PC-3 (cell line): ENCODE measurements around the gene ATPAF1. TPM values are rescaled to one million over a fixed set of nuclear protein-coding genes. Genes with fewer than 3 reads are reported as not detected.
A peak's percentile ranks its signal among the peaks of the same experiment; 100 is the strongest.

ENCODE experiments used
- ATAC-seq: fragments of 200-7000 bp; cut with Tn5 transposase; 2 replicates; pipeline ENCODE4 v1.9.1; 2020; ENCODE audit warnings: mild to moderate bottlenecking, moderate library complexity
- Bru-seq: library from RNA; stranded (reverse); fragments of 400-500 nt; gene quantifications from one replicate; lab custom pipeline; 2021; lab: Mats Ljungman, UMichigan
- BruChase-seq, 2 experiments: library from RNA; stranded (reverse); fragments of 400-500 nt; gene quantifications; one replicate each; lab custom pipeline; 2021; lab: Mats Ljungman, UMichigan
- BruUV-seq: library from RNA; stranded (reverse); fragments of 400-500 nt; replicated peaks from 2 replicates; lab custom pipeline; 2021; lab: Mats Ljungman, UMichigan
- CTCF ChIA-PET: fragments of 300-600 bp; sonication (Branson Sonifier 250); formaldehyde crosslinking; loops from one replicate; lab custom pipeline; 2022; ENCODE audit warnings: antibody characterized with exemption; lab: Charles Lee
- POLR2A ChIA-PET: fragments of 300-600 bp; sonication (Branson Sonifier 250); formaldehyde crosslinking; loops from one replicate; lab custom pipeline; 2022; ENCODE audit warnings: antibody characterized with exemption; ENCODE audit not compliant: unreplicated experiment; lab: Charles Lee
- DNase-seq: peaks from one replicate; pipeline ENCODE4 v3.0.0-alpha.2; 2015
- H2AFZ ChIP-seq: fragments of 300-600 bp; sonication (generic); 2 replicates; pipeline ENCODE4 v1.6.0; 2016; ENCODE audit warnings: antibody characterized with exemption, low read length
- H3F3A ChIP-seq: fragments of 300-600 bp; sonication (generic); one replicate; pipeline ENCODE4 v1.6.0; 2017; ENCODE audit warnings: antibody characterized with exemption, low read length, control low read depth, mild to moderate bottlenecking; ENCODE audit not compliant: unreplicated experiment
- H3K27ac ChIP-seq: fragments of 300-600 bp; sonication (generic); 2 replicates; pipeline ENCODE4 v1.5.1; 2016; ENCODE audit warnings: mild to moderate bottlenecking, low read length
- H3K27me3 ChIP-seq: fragments of 300-600 bp; sonication (generic); 2 replicates; pipeline ENCODE4 v1.6.1; 2016; ENCODE audit warnings: low read length, mixed read lengths
- H3K36me3 ChIP-seq: fragments of 300-600 bp; sonication (generic); 2 replicates; pipeline ENCODE4 v1.6.1; 2016; ENCODE audit warnings: low read depth, mixed run types, low read length, mixed read lengths
- H3K4me1 ChIP-seq: fragments of 300-600 bp; sonication (generic); 2 replicates; pipeline ENCODE4 v1.5.1; 2016; ENCODE audit warnings: low read length; ENCODE audit not compliant: insufficient read depth
- H3K4me2 ChIP-seq: fragments of 300-600 bp; sonication (generic); 2 replicates; pipeline ENCODE4 v1.6.0; 2016; ENCODE audit warnings: low read length
- H3K4me3 ChIP-seq: fragments of 300-600 bp; sonication (generic); 2 replicates; pipeline ENCODE4 v1.5.1; 2016; ENCODE audit warnings: mild to moderate bottlenecking, low read length, mixed read lengths
- H3K79me2 ChIP-seq: fragments of 300-600 bp; sonication (generic); 2 replicates; pipeline ENCODE4 v1.6.1; 2017; ENCODE audit warnings: low read length, mixed read lengths
- H3K9ac ChIP-seq: fragments of 300-600 bp; sonication (generic); 2 replicates; pipeline ENCODE4 v1.6.0; 2016; ENCODE audit warnings: mild to moderate bottlenecking, low read length
- H3K9me2 ChIP-seq: fragments of 300-600 bp; sonication (generic); replicated peaks from 2 replicates; pipeline ENCODE4 v1.6.1; 2016; ENCODE audit warnings: mixed run types, low read length, mixed read lengths
- H3K9me3 ChIP-seq: fragments of 300-600 bp; sonication (generic); 2 replicates; pipeline ENCODE4 v1.6.1; 2016; ENCODE audit warnings: low read length, mixed read lengths
- H4K20me1 ChIP-seq: fragments of 300-600 bp; sonication (generic); 2 replicates; pipeline ENCODE4 v1.6.1; 2016; ENCODE audit warnings: low read length, mixed read lengths
- CTCF ChIP-seq: fragments of 300-600 bp; sonication (generic); conservative IDR thresholded peaks from 2 replicates; pipeline ENCODE4 v1.5.1; 2017; ENCODE audit warnings: antibody characterized with exemption, low read depth, mild to moderate bottlenecking, low read length
- EZH2 ChIP-seq: fragments of 300-600 bp; sonication (generic); IDR thresholded peaks from one replicate; pipeline ENCODE4 v1.6.1; 2017; ENCODE audit warnings: antibody characterized with exemption, mild to moderate bottlenecking, low read length; ENCODE audit not compliant: unreplicated experiment
- EZH2phosphoT487 ChIP-seq: fragments of 300-600 bp; sonication (generic); IDR thresholded peaks from 2 replicates; pipeline ENCODE4 v1.6.1; 2018; ENCODE audit warnings: mild to moderate bottlenecking, antibody characterized with exemption, low read length, borderline replicate concordance
- intact Hi-C: fragments of 100-400 bp; cut with micrococcal nuclease; formaldehyde crosslinking; loops from 2 replicates; pipeline ENCODE4 v1.9.0; 2023
- long read RNA-seq: library from polyadenylated mRNA; unstranded; transcript quantifications from one replicate; pipeline ENCODE4 v2.0.0, GENCODE V29; 2021; ENCODE audit not compliant: unreplicated experiment
- total RNA-seq: library from RNA; depleted of rRNA; stranded (reverse); fragments of >200 nt; gene quantifications from 2 replicates; pipeline ENCODE4 v1.2.3, GENCODE V29; 2014; rRNA removed

Gene ATPAF1
- total RNA-seq (68.3 and 83.7 TPM in 2 replicates), Bru-seq, nascent RNA (percentile 78 among the genes with signal in this experiment), BruChase-seq, experiment 1, labeled RNA remaining after a 6-hour chase (percentile 73 among the genes with signal in this experiment), BruChase-seq, experiment 2, labeled RNA remaining after a 2-hour chase (percentile 80 among the genes with signal in this experiment)
- long read RNA-seq, full-length matches to known transcripts, result 191 of 222 reads
- long read RNA-seq, partial matches to known transcripts, result 1 of 222 reads
- long read RNA-seq, other reads (novel, unspliced or antisense), result 30 of 222 reads

GRCh38 chr1:46667782-46668760, at the start of gene ATPAF1:
ATPAF1 (minus strand) TSS chr1:46668364; CDS start chr1:46668322, 42 bp downstream.
- Histone ChIP-seq H2AFZ (peak within 1 kb of the TSS; percentile 93), H3K27ac (no peak within 1 kb of the TSS), H3F3A (no peaks in the 10 kb centered on the region), H3K27me3 (no peaks in the 10 kb centered on the region), H3K4me3 (peak within 1 kb of the TSS; percentile 96), H4K20me1 (no peaks in the 10 kb centered on the region), H3K9ac (peak within 1 kb of the TSS; percentile 84), H3K9me3 (no peaks in the 10 kb centered on the region), H3K79me2 (peaks cover 26% of the 10 kb centered on the region), H3K4me1 (peaks cover 10% of the 10 kb centered on the region), H3K36me3 (peaks cover 22% of the 10 kb centered on the region), H3K9me2 (no peaks in the 10 kb centered on the region), H3K4me2 (peak within 1 kb of the TSS; percentile 92)
- intact Hi-C loops, result no loop called here
- no TSS peak for BruUV-seq
- no peak for TF ChIP-seq CTCF
- TF ChIP-seq EZH2phosphoT487, result no peak
- TF ChIP-seq EZH2, result no peak
- ATAC-seq, result peak; percentile 79
- POLR2A ChIA-PET, result interaction anchor here (0.5 to 0.7 kb wide), 3 partner anchors 13 to 53 kb away, joined by 3 to 11 read pairs (median 5); no protein-coding TSS in a partner anchor
- CTCF ChIA-PET, result no interaction called here
- peak; percentile 67 for DNase-seq

- Histone ChIP-seq H3K4me2 (peak overlapping the region; percentile 100), H3K27ac (no peak overlapping the region), H3K9me3 (no peaks in the 10 kb centered on the region), H4K20me1 (peaks cover 12% of the 10 kb centered on the region), H3K79me2 (peaks cover 32% of the 10 kb centered on the region), H2AFZ (no peak overlapping the region), H3K36me3 (peaks cover 31% of the 10 kb centered on the region), H3F3A (no peaks in the 10 kb centered on the region), H3K4me3 (peak overlapping the region; percentile 100), H3K9me2 (no peaks in the 10 kb centered on the region), H3K9ac (peak overlapping the region; percentile 96; the same call in 1 of the 2 replicates), H3K4me1 (peaks cover 25% of the 10 kb centered on the region), H3K27me3 (no peaks in the 10 kb centered on the region)
- no TSS peak for BruUV-seq
- no peak for ATAC-seq
- DNase-seq, result no peak
- intact Hi-C loops, result loop anchor here (2.0 to 5.0 kb wide), 3 partner anchors 55 to 115 kb away; partner anchors contain the start of gene MKNK1
- ChIA-PET POLR2A (no interaction called here), CTCF (no interaction called here)
- TF ChIP-seq EZH2phosphoT487 (no peak), CTCF (no peak), EZH2 (no peak)
Observed at GRCh38 chr1:46717654-46718053, 49.5 kb upstream of the ATPAF1 start.
